H9 (cell line): ENCODE measurements around the gene HORMAD1. TPM values are rescaled to one million over a fixed set of nuclear protein-coding genes. Genes with fewer than 3 reads are reported as not detected.
A peak's percentile ranks its signal among the peaks of the same experiment; 100 is the strongest.
"Not testable (repeated sequence)": the region's sequence is repeated elsewhere in the genome, so short reads cannot be mapped to it uniquely, and the experiment has no call there.

ENCODE experiments used
- DNase-seq: peaks from one replicate; pipeline ENCODE4 v3.0.0-alpha.2; 2017
- H2AFZ ChIP-seq: one replicate; pipeline ENCODE4 v1.6.1; 2013; ENCODE audit warnings: mild to moderate bottlenecking, low read length, control low read depth, moderate library complexity
- H2AK5ac ChIP-seq: 2 replicates; pipeline ENCODE4 v1.6.1; 2013; ENCODE audit warnings: low read length, control low read depth, mixed read lengths; ENCODE audit not compliant: insufficient read length
- H2BK120ac ChIP-seq: one replicate; pipeline ENCODE4 v1.6.1; 2013; ENCODE audit warnings: low read depth, mild to moderate bottlenecking, low read length, control low read depth, inconsistent platforms; ENCODE audit not compliant: poor library complexity, severe bottlenecking
- H2BK12ac ChIP-seq: 2 replicates; pipeline ENCODE4 v1.6.1; 2013; ENCODE audit warnings: low read length, control low read depth, mixed read lengths, low read depth; ENCODE audit not compliant: insufficient read length
- H2BK15ac ChIP-seq: 2 replicates; pipeline ENCODE4 v1.6.1; 2013; ENCODE audit warnings: low read depth, low read length, control low read depth
- H2BK20ac ChIP-seq: one replicate; pipeline ENCODE4 v1.6.1; 2013; ENCODE audit warnings: low read depth, mild to moderate bottlenecking, low read length, control low read depth, inconsistent platforms; ENCODE audit not compliant: poor library complexity, severe bottlenecking
- H2BK5ac ChIP-seq: 2 replicates; pipeline ENCODE4 v1.6.1; 2013; ENCODE audit warnings: low read length, control low read depth, mixed read lengths; ENCODE audit not compliant: insufficient read length
- H3K14ac ChIP-seq: 2 replicates; pipeline ENCODE4 v1.6.1; 2013; ENCODE audit warnings: low read length, control low read depth; ENCODE audit not compliant: insufficient read depth
- H3K18ac ChIP-seq: 2 replicates; pipeline ENCODE4 v1.6.1; 2013; ENCODE audit warnings: low read depth, mild to moderate bottlenecking, mixed read lengths, low read length, control low read depth; ENCODE audit not compliant: insufficient read length
- H3K23ac ChIP-seq: 2 replicates; pipeline ENCODE4 v1.6.1; 2013; ENCODE audit warnings: low read length, control low read depth, mixed read lengths, low read depth; ENCODE audit not compliant: insufficient read length
- H3K23me2 ChIP-seq: 2 replicates; pipeline ENCODE4 v1.6.1; 2013; ENCODE audit warnings: low read depth, mild to moderate bottlenecking, mixed read lengths, low read length, control low read depth; ENCODE audit not compliant: insufficient read length, poor library complexity, severe bottlenecking
- H3K27ac ChIP-seq: 2 replicates; pipeline ENCODE4 v1.5.1; 2013; ENCODE audit warnings: low read length, control low read depth, mixed read lengths, low read depth; ENCODE audit not compliant: insufficient read length
- H3K27me3 ChIP-seq: 2 replicates; pipeline ENCODE4 v1.6.1; 2013; ENCODE audit warnings: low read length, control low read depth, inconsistent platforms; ENCODE audit not compliant: insufficient read depth
- H3K4ac ChIP-seq: 2 replicates; pipeline ENCODE4 v1.6.1; 2013; ENCODE audit warnings: low read depth, mild to moderate bottlenecking, control low read depth, inconsistent platforms, low read length, moderate library complexity
- H3K4me1 ChIP-seq: 2 replicates; pipeline ENCODE4 v1.6.1; 2013; ENCODE audit warnings: low read length, control low read depth, inconsistent platforms; ENCODE audit not compliant: insufficient read depth
- H3K4me2 ChIP-seq: 2 replicates; pipeline ENCODE4 v1.6.1; 2013; ENCODE audit warnings: low read length, control low read depth, mixed read lengths; ENCODE audit not compliant: insufficient read length, insufficient read depth
- H3K56ac ChIP-seq: 2 replicates; pipeline ENCODE4 v1.6.1; 2013; ENCODE audit warnings: low read depth, mild to moderate bottlenecking, mixed read lengths, low read length, control low read depth; ENCODE audit not compliant: insufficient read length
- H3K79me1 ChIP-seq: 2 replicates; pipeline ENCODE4 v1.6.1; 2013; ENCODE audit warnings: low read depth, mild to moderate bottlenecking, moderate library complexity, low read length, control low read depth, inconsistent platforms; ENCODE audit not compliant: insufficient read depth, poor library complexity, severe bottlenecking
- H3K79me2 ChIP-seq: 2 replicates; pipeline ENCODE4 v1.6.1; 2013; ENCODE audit warnings: low read length, control low read depth, inconsistent platforms; ENCODE audit not compliant: insufficient read depth
- H3K9ac ChIP-seq: 2 replicates; pipeline ENCODE4 v1.6.1; 2013; ENCODE audit warnings: low read length, control low read depth, mixed read lengths; ENCODE audit not compliant: insufficient read length; ENCODE audit errors: extremely low read depth
- H3K9me3 ChIP-seq: one replicate; pipeline ENCODE4 v1.6.1; 2013; ENCODE audit warnings: low read depth, low read length, inconsistent platforms; ENCODE audit not compliant: control insufficient read depth
- H3T11ph ChIP-seq: one replicate; pipeline ENCODE4 v1.6.1; 2013; ENCODE audit warnings: mild to moderate bottlenecking, low read length, control low read depth, inconsistent platforms
- H4K20me1 ChIP-seq: one replicate; pipeline ENCODE4 v1.6.1; 2013; ENCODE audit not compliant: control insufficient read depth, insufficient read length, insufficient read depth
- H4K5ac ChIP-seq: 2 replicates; pipeline ENCODE4 v1.6.1; 2013; ENCODE audit warnings: low read depth, mild to moderate bottlenecking, mixed read lengths, low read length, control low read depth; ENCODE audit not compliant: insufficient read length
- H4K8ac ChIP-seq: replicated peaks from 2 replicates; pipeline ENCODE4 v1.6.1; 2013; ENCODE audit warnings: low read length, control low read depth, mixed read lengths, low read depth; ENCODE audit not compliant: insufficient read length
- H4K91ac ChIP-seq: 2 replicates; pipeline ENCODE4 v1.6.1; 2013; ENCODE audit warnings: low read depth, mild to moderate bottlenecking, moderate library complexity, mixed read lengths, low read length, control low read depth; ENCODE audit not compliant: insufficient read length
- H3K27ac Mint-ChIP-seq, 3 experiments: 2 replicates in 2 of 3; 3 replicates in 1 of 3; pipeline ENCODE4 v1.8.0; 2020 to 2021; ENCODE audit warnings: mixed read lengths in 3 of 3, mild to moderate bottlenecking in 1 of 3, moderate library complexity in 1 of 3
- H3K27me3 Mint-ChIP-seq: 2 replicates; pipeline ENCODE4 v1.8.0; 2021; ENCODE audit warnings: low read depth, mild to moderate bottlenecking, moderate library complexity, mixed read lengths
- H3K36me3 Mint-ChIP-seq, 3 experiments: 2 replicates in 2 of 3; 3 replicates in 1 of 3; pipeline ENCODE4 v1.8.0; 2020 to 2021; ENCODE audit warnings: low read depth in 3 of 3, mixed read lengths in 3 of 3; ENCODE audit not compliant: insufficient read depth in 1 of 3
- H3K4me1 Mint-ChIP-seq, 2 experiments: 2 replicates each; pipeline ENCODE4 v1.8.0; 2020; ENCODE audit warnings: mixed read lengths in 2 of 2
- H3K4me3 Mint-ChIP-seq, 2 experiments: 2 replicates in 1 of 2; 3 replicates in 1 of 2; pipeline ENCODE4 v1.8.0; 2020 to 2021; ENCODE audit warnings: mild to moderate bottlenecking in 2 of 2, mixed read lengths in 2 of 2, moderate library complexity in 1 of 2
- H3K9me3 Mint-ChIP-seq, 2 experiments: 2 replicates in 1 of 2; 3 replicates in 1 of 2; pipeline ENCODE4 v1.8.0; 2020; ENCODE audit warnings: mild to moderate bottlenecking in 2 of 2, mixed read lengths in 2 of 2, moderate library complexity in 1 of 2
- WGBS: extraction: QIAGEN DNeasy Blood & Tissue Kit; methylation state at CpG from one replicate; pipeline ENCODE4 v1.1.7; 2013; ENCODE audit warnings: missing lambda C conversion rate, low lambda C conversion rate, mixed read lengths; ENCODE audit not compliant: insufficient read length; ENCODE audit errors: extremely low coverage; 5-methylcytosine and 5-hydroxymethylcytosine counted together
- total RNA-seq: library from RNA; stranded (reverse); gene quantifications from 2 replicates; pipeline ENCODE4 v1.2.1, GENCODE V29; 2021

HORMAD1 gene
- total RNA-seq, 1 experiment from 2014 or later, result not detected

- H3K9ac ChIP-seq, H3K23ac ChIP-seq, H3K9me3 Mint-ChIP-seq, H3K27ac ChIP-seq, H3K4me2 ChIP-seq, H3T11ph ChIP-seq, H2BK15ac ChIP-seq, H3K27me3 ChIP-seq, H2AK5ac ChIP-seq, DNase-seq, H3K4ac ChIP-seq, H2BK12ac ChIP-seq, H3K79me2 ChIP-seq, H3K79me1 ChIP-seq, H4K5ac ChIP-seq, H3K4me3 Mint-ChIP-seq, H4K20me1 ChIP-seq, H3K18ac ChIP-seq, H3K4me1 Mint-ChIP-seq, H2AFZ ChIP-seq, H2BK5ac ChIP-seq, H3K23me2 ChIP-seq, H4K8ac ChIP-seq, H4K91ac ChIP-seq, H3K9me3 ChIP-seq, H3K4me1 ChIP-seq, H3K14ac ChIP-seq, H2BK120ac ChIP-seq, H2BK20ac ChIP-seq, H3K27me3 Mint-ChIP-seq, H3K56ac ChIP-seq: not testable (repeated sequence)
- no CpG with 5 or more reads among the region's 10 CpGs for WGBS
- peaks cover 14 to 32% (median 30%) of the 10 kb centered on the region in 3 experiments for H3K36me3 Mint-ChIP-seq
- peak overlapping the region in 2 of 3 experiments; percentile 65 to 92; a peak in 5 of 7 replicates for H3K27ac Mint-ChIP-seq
These were observed 66.1 kb downstream of the HORMAD1 start for GRCh38 chr1:150654635-150655034.
